ENCODE data around the gene ZNF146. TPM values are rescaled to one million over a fixed set of nuclear protein-coding genes. Genes with fewer than 3 reads are reported as not detected.

The ZNF146 gene
- total RNA-seq, 1 donor from 2014 or later = 70.0 TPM

DNA sequence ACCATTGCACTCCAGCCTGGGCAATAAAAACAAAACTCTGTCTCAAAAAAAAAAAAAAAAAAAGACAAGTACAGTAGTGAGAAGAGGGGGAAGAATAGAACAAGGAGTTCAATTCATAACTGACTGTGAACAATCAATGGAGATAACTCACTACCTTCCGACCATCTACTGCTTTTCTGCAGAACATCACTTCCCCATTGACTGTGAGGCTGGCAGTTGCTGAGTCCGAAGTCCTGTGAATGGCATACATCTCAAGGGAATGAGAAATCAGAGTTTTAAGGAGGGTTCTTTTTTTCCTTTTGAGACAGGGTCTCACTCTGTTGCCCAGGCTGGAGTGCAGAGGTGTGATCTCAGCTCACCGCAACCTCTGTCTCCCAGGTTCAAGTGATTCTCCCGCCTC, 11.6 kb upstream of the ZNF146 start:
- no peaks in the 10 kb centered on the region for H3K4me1 Mint-ChIP-seq (ENCODE audit: unreplicated experiment)
- H3K4me3 Mint-ChIP-seq (ENCODE audit: unreplicated experiment) = no peak overlapping the region
- H3K27me3 Mint-ChIP-seq (ENCODE audit: unreplicated experiment) = no peaks in the 10 kb centered on the region
- H3K36me3 Mint-ChIP-seq (ENCODE audit: unreplicated experiment) = peaks cover 8% of the 10 kb centered on the region
- TF ChIP-seq, protein P1, sequence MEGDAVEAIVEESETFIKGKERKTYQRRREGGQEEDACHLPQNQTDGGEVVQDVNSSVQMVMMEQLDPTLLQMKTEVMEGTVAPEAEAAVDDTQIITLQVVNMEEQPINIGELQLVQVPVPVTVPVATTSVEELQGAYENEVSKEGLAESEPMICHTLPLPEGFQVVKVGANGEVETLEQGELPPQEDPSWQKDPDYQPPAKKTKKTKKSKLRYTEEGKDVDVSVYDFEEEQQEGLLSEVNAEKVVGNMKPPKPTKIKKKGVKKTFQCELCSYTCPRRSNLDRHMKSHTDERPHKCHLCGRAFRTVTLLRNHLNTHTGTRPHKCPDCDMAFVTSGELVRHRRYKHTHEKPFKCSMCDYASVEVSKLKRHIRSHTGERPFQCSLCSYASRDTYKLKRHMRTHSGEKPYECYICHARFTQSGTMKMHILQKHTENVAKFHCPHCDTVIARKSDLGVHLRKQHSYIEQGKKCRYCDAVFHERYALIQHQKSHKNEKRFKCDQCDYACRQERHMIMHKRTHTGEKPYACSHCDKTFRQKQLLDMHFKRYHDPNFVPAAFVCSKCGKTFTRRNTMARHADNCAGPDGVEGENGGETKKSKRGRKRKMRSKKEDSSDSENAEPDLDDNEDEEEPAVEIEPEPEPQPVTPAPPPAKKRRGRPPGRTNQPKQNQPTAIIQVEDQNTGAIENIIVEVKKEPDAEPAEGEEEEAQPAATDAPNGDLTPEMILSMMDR (IDR thresholded peaks at IDR 0.05) = no peak
- no peaks in the 10 kb centered on the region for H3K9me3 Mint-ChIP-seq (ENCODE audit: unreplicated experiment)
- no peak for DNase-seq (ENCODE audit: extremely low spot score, unreplicated experiment)
- H3K27ac Mint-ChIP-seq (ENCODE audit: unreplicated experiment) = no peak overlapping the region

DNA sequence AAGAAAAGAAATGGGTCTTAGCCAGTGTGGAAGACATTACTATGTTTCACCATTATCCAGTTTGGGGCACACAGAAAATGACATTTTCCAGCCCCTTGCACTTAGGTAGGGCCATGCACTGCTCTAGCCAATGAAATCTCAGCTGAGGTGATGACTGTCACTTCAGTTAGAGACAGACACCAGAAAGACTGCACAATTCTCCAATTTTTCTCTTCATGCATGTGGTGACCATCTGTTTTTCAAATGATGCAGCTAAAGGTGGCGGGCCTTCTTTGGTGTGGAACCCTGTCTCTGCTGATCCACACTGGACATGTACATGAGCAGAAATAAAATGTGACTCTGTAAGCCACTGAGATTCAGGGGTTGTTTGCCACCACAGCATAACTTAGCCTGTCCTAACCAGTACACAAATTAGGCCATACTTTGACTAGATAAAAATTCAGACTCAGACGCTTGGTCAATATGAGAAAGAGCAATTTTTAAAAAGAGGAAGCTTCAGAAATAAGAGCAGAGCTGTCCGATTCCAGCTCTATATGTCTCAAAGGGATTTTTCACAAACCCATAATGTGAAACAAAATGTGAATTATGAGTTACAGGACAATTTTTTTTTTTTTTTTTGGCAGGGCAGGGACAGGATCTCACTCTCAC, 7.2 kb upstream of the ZNF146 start:
- DNase-seq (ENCODE audit: extremely low spot score, unreplicated experiment) = no peak
- no peaks in the 10 kb centered on the region for H3K4me1 Mint-ChIP-seq (ENCODE audit: unreplicated experiment)
- H3K9me3 Mint-ChIP-seq (ENCODE audit: unreplicated experiment) = no peaks in the 10 kb centered on the region
- TF ChIP-seq, protein P1 (IDR thresholded peaks at IDR 0.05) = no peak
- H3K4me3 Mint-ChIP-seq (ENCODE audit: unreplicated experiment) = no peak overlapping the region
- no peak overlapping the region for H3K27ac Mint-ChIP-seq (ENCODE audit: unreplicated experiment)
- peaks cover 4% of the 10 kb centered on the region for H3K36me3 Mint-ChIP-seq (ENCODE audit: unreplicated experiment)
- no peaks in the 10 kb centered on the region for H3K27me3 Mint-ChIP-seq (ENCODE audit: unreplicated experiment)

DNA sequence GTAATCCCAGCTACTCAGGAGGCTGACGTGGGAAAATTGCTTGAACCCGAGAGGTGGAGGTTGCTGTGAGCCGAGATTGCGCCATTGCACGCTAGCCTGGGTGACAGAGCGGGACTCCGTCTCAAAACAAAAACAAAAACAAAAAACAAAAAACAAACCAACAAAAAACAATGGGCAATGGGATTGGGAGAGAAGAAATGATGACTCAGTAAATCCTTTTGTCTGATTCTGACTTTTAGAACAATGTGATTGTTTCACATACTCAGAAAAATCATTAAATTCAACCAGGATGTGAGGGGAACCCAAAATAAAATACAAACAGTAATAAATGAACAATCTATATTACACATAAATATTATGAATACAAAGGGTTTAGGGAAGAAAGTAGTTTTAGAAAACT, 5.5 kb upstream of the ZNF146 start:
- TF ChIP-seq, protein P1 (IDR thresholded peaks at IDR 0.05) = no peak
- peaks cover 2% of the 10 kb centered on the region for H3K36me3 Mint-ChIP-seq (ENCODE audit: unreplicated experiment)
- no peaks in the 10 kb centered on the region for H3K27me3 Mint-ChIP-seq (ENCODE audit: unreplicated experiment)
- H3K4me3 Mint-ChIP-seq (ENCODE audit: unreplicated experiment) = no peak overlapping the region
- peaks cover 2% of the 10 kb centered on the region for H3K4me1 Mint-ChIP-seq (ENCODE audit: unreplicated experiment)
- no peaks in the 10 kb centered on the region for H3K9me3 Mint-ChIP-seq (ENCODE audit: unreplicated experiment)
- no peak for DNase-seq (ENCODE audit: extremely low spot score, unreplicated experiment)
- H3K27ac Mint-ChIP-seq (ENCODE audit: unreplicated experiment) = no peak overlapping the region

DNA sequence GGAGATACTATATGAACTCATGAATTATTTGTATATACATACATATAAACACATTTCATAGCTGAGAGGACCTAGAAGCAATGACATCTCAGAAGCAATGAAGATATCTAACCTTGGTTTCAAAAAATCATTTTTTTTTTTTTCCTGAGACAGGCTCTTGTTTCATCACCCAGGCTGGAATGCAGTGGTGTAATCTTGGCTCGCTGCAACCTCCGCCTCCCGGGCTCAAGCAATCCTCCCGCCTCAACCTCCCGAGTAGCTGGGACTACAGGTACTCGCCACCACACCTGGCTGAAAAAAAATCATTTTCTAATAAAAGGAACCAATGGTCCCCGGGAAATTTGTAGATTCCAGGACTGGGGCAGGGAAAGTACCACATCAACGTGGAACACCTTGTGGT, 4.4 kb upstream of the ZNF146 start:
- DNase-seq (ENCODE audit: extremely low spot score, unreplicated experiment) = no peak
- H3K9me3 Mint-ChIP-seq (ENCODE audit: unreplicated experiment) = no peaks in the 10 kb centered on the region
- H3K4me1 Mint-ChIP-seq (ENCODE audit: unreplicated experiment) = peaks cover 2% of the 10 kb centered on the region
- H3K27me3 Mint-ChIP-seq (ENCODE audit: unreplicated experiment) = no peaks in the 10 kb centered on the region
- no peak overlapping the region for H3K4me3 Mint-ChIP-seq (ENCODE audit: unreplicated experiment)
- H3K27ac Mint-ChIP-seq (ENCODE audit: unreplicated experiment) = no peak overlapping the region
- H3K36me3 Mint-ChIP-seq (ENCODE audit: unreplicated experiment) = peaks cover 2% of the 10 kb centered on the region
- TF ChIP-seq, protein P1 (IDR thresholded peaks at IDR 0.05) = no peak

DNA sequence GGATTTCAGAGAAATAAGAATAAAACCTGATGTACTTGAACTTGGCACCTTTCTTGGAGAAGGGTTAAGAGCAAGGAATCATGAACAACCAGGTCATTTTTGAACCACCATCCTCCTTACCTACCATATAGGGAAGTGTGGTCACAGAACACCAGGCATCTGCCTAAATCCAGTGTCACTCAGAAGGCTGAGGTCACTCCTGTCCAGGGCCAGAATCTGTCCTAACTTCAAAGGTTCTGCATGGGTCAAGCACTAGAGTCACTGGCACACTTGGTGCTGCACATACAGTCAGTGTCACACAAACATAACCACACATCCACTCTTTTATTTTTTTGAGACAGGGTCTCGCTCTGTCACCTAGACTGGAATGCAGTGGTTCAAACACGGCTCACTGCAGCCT, 2.0 kb upstream of the ZNF146 start:
- H3K27me3 Mint-ChIP-seq (ENCODE audit: unreplicated experiment) = no peaks in the 10 kb centered on the region
- H3K4me1 Mint-ChIP-seq (ENCODE audit: unreplicated experiment) = peaks cover 14% of the 10 kb centered on the region
- H3K27ac Mint-ChIP-seq (ENCODE audit: unreplicated experiment) = no peak overlapping the region
- no peak for DNase-seq (ENCODE audit: extremely low spot score, unreplicated experiment)
- H3K9me3 Mint-ChIP-seq (ENCODE audit: unreplicated experiment) = no peaks in the 10 kb centered on the region
- peaks cover 4% of the 10 kb centered on the region for H3K36me3 Mint-ChIP-seq (ENCODE audit: unreplicated experiment)
- TF ChIP-seq, protein P1 (IDR thresholded peaks at IDR 0.05) = no peak
- peak overlapping the region; percentile 51 for H3K4me3 Mint-ChIP-seq (ENCODE audit: unreplicated experiment)

Measured in osteocyte (in vitro differentiated cells).